ENCODE measurements around the gene FGD4.

FGD4 gene

GRCh38 chr12:32659908-32660440, 260.6 kb downstream of the FGD4 start:
- no peaks in the 10 kb centered on the region for H4K20me1 ChIP-seq (ENCODE audit: insufficient read depth, low read length, poor library complexity, severe bottlenecking)
- H3K9me2 ChIP-seq (replicated peaks; ENCODE audit: low read depth, low read length): no peaks in the 10 kb centered on the region
- no peaks in the 10 kb centered on the region for H3K79me2 ChIP-seq (ENCODE audit: insufficient read depth, low read length)
- no peak overlapping the region for H3K4me3 ChIP-seq (ENCODE audit: low read length, poor library complexity, severe bottlenecking)
- H3K36me3 ChIP-seq (ENCODE audit: insufficient read depth, low read length): no peaks in the 10 kb centered on the region
- no peaks in the 10 kb centered on the region for H3K27me3 ChIP-seq (ENCODE audit: insufficient read depth, low read length, poor library complexity, severe bottlenecking)
- no peaks in the 10 kb centered on the region for H3K4me1 ChIP-seq (ENCODE audit: insufficient read depth, low read length, poor library complexity, severe bottlenecking)
- no peak overlapping the region for H3K9ac ChIP-seq (ENCODE audit: low read depth, low read length, poor library complexity, severe bottlenecking)
- no peaks in the 10 kb centered on the region for H3K9me3 ChIP-seq (ENCODE audit: insufficient read depth, low read depth, low read length)
- H3F3A ChIP-seq (ENCODE audit: low read depth): no peaks in the 10 kb centered on the region
- no peak overlapping the region for H2AFZ ChIP-seq (ENCODE audit: low read length)
- H3K4me2 ChIP-seq (ENCODE audit: low read depth, low read length, poor library complexity, severe bottlenecking): no peak overlapping the region
- TF ChIP-seq EZH2phosphoT487 (IDR thresholded peaks at IDR 0.05; ENCODE audit: borderline replicate concordance): no peak
- TF ChIP-seq CTCF (conservative IDR thresholded peaks at IDR 0.05; ENCODE audit: low read length): no peak

GRCh38 chr12:32661706-32662105, 262.3 kb downstream of the FGD4 start:
- no peaks in the 10 kb centered on the region for H4K20me1 ChIP-seq (ENCODE audit: insufficient read depth, low read length, poor library complexity, severe bottlenecking)
- H3K9ac ChIP-seq (ENCODE audit: low read depth, low read length, poor library complexity, severe bottlenecking): no peak overlapping the region
- TF ChIP-seq EZH2phosphoT487 (IDR thresholded peaks at IDR 0.05; ENCODE audit: borderline replicate concordance) (no peak), CTCF (conservative IDR thresholded peaks at IDR 0.05; ENCODE audit: low read length) (no peak)
- no peak overlapping the region for H3K4me2 ChIP-seq (ENCODE audit: low read depth, low read length, poor library complexity, severe bottlenecking)
- no peak overlapping the region for H3K4me3 ChIP-seq (ENCODE audit: low read length, poor library complexity, severe bottlenecking)
- H3K36me3 ChIP-seq (ENCODE audit: insufficient read depth, low read length): no peaks in the 10 kb centered on the region
- no peaks in the 10 kb centered on the region for H3K27me3 ChIP-seq (ENCODE audit: insufficient read depth, low read length, poor library complexity, severe bottlenecking)
- no peaks in the 10 kb centered on the region for H3F3A ChIP-seq (ENCODE audit: low read depth)
- H3K4me1 ChIP-seq (ENCODE audit: insufficient read depth, low read length, poor library complexity, severe bottlenecking): no peaks in the 10 kb centered on the region
- no peaks in the 10 kb centered on the region for H3K9me2 ChIP-seq (replicated peaks; ENCODE audit: low read depth, low read length)
- no peak overlapping the region for H2AFZ ChIP-seq (ENCODE audit: low read length)
- no peaks in the 10 kb centered on the region for H3K9me3 ChIP-seq (ENCODE audit: insufficient read depth, low read depth, low read length)
- H3K79me2 ChIP-seq (ENCODE audit: insufficient read depth, low read length): no peaks in the 10 kb centered on the region

- Histone ChIP-seq H3K79me2 (ENCODE audit: insufficient read depth, low read length) (no peaks in the 10 kb centered on the region), H3K9me2 (replicated peaks; ENCODE audit: low read depth, low read length) (no peaks in the 10 kb centered on the region), H3K4me3 (ENCODE audit: low read length, poor library complexity, severe bottlenecking) (no peak overlapping the region), H3K27me3 (ENCODE audit: insufficient read depth, low read length, poor library complexity, severe bottlenecking) (no peaks in the 10 kb centered on the region), H2AFZ (ENCODE audit: low read length) (no peak overlapping the region), H3K36me3 (ENCODE audit: insufficient read depth, low read length) (no peaks in the 10 kb centered on the region), H3K9me3 (ENCODE audit: insufficient read depth, low read depth, low read length) (no peaks in the 10 kb centered on the region), H3K4me2 (ENCODE audit: low read depth, low read length, poor library complexity, severe bottlenecking) (no peak overlapping the region), H3K4me1 (ENCODE audit: insufficient read depth, low read length, poor library complexity, severe bottlenecking) (no peaks in the 10 kb centered on the region), H4K20me1 (ENCODE audit: insufficient read depth, low read length, poor library complexity, severe bottlenecking) (no peaks in the 10 kb centered on the region), H3K9ac (ENCODE audit: low read depth, low read length, poor library complexity, severe bottlenecking) (no peak overlapping the region), H3F3A (ENCODE audit: low read depth) (no peaks in the 10 kb centered on the region)
- no peak for TF ChIP-seq CTCF (conservative IDR thresholded peaks at IDR 0.05; ENCODE audit: low read length)
- TF ChIP-seq EZH2phosphoT487 (IDR thresholded peaks at IDR 0.05; ENCODE audit: borderline replicate concordance): no peak
These were observed 263.3 kb downstream of the FGD4 start for GRCh38 chr12:32662665-32663064.
